ENCODE results near the gene BMP6.

Gene BMP6

DNA sequence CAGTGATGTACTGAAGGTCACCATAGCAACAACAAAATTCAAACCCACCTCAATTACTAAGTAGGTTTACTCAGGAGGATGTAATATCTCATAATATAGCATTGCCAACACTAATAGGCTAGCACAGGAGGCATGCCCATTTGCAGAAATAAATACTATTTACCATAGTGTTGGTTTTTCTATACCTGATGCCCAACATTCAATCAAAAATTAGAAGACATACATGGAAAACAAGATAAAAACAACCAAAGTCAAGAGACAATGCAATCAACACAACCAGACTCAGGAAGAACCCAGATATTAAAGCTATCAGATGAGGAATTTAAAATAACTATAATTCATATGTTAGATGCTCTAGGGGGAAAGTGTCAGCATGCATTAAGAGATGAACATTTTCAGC is 199.0 kb downstream of the BMP6 start:
- H3K9ac ChIP-seq (ENCODE audit: low read length): no peak overlapping the region
- H3K4me1 ChIP-seq (ENCODE audit: control insufficient read depth, insufficient read depth, low read length): no peaks in the 10 kb centered on the region
- no peaks in the 10 kb centered on the region for H3K36me3 ChIP-seq (ENCODE audit: control insufficient read depth, insufficient read depth, low read length)
- H3K4me3 ChIP-seq (ENCODE audit: low read length): no peak overlapping the region
- H3K27me3 ChIP-seq (ENCODE audit: control insufficient read depth, insufficient read depth, low read length): no peaks in the 10 kb centered on the region
- H3K27ac ChIP-seq (ENCODE audit: low read depth, low read length): no peak overlapping the region

All from rectal smooth muscle tissue (tissue), 1 donor.